GM06990 (cell line): ENCODE data around the gene DPP7.

Source experiments
- DNase-seq: peaks from one replicate; pipeline ENCODE4 v3.0.0-alpha.2; 2011; ENCODE audit not compliant: insufficient read length; ENCODE audit errors: extremely low read depth
- H3K27me3 ChIP-seq: replicated peaks from 2 replicates; pipeline ENCODE4 v1.6.0; 2011; ENCODE audit warnings: low read length; ENCODE audit not compliant: control insufficient read depth, insufficient read depth
- H3K36me3 ChIP-seq: 2 replicates; pipeline ENCODE4 v1.5.1; 2011; ENCODE audit warnings: low read length; ENCODE audit not compliant: control insufficient read depth, insufficient read depth
- H3K4me3 ChIP-seq: replicated peaks from 2 replicates; pipeline ENCODE4 v1.5.1; 2011; ENCODE audit warnings: low read depth, mild to moderate bottlenecking, control low read depth, low read length
- TF ChIP-seq, protein P1 (sequence below): IDR thresholded peaks from 2 replicates; pipeline ENCODE4 v1.5.1; 2011; ENCODE audit warnings: low read length, control low read depth, mild to moderate bottlenecking, inconsistent platforms; ENCODE audit not compliant: insufficient read depth, poor library complexity, severe bottlenecking

Gene DPP7

DNA sequence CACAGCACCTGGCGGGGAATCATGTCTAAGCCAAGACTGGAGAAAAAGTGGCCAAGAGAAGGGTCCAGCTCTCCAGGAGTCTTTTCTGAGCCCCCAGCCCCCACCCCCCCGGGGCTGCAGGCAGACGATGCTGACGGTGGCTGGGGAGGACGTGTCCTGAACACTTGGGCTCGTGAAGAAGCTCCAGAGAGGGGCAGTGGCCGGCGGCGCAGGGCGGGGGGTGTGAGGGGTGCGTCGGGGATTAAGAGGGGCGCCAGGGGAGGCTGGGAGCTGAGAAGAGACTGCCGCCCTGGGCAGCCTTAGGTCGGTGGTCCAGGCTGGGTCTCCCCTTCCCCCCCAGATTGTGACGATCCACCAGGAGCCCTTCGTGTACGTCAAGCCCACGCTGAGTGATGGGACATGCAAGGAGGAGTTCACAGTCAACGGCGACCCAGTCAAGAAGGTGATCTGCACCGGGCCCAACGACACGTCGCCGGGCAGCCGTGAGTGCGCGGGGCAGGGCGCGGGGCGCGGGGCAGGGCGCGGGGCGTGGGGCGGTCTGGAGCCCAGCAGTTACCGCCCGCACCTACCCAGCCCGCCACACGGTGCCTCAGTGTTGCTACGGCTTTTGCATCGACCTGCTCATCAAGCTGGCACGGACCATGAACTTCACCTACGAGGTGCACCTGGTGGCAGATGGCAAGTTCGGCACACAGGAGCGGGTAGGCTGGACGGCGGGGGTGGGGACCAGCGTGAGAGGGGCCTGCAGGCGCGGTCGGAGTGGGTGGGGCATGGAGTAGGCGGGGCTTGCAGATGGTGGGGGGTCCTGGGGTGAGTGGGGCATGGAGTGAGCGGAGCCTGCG lies 46.4 kb upstream of the DPP7 start:
- TF ChIP-seq, protein P1, sequence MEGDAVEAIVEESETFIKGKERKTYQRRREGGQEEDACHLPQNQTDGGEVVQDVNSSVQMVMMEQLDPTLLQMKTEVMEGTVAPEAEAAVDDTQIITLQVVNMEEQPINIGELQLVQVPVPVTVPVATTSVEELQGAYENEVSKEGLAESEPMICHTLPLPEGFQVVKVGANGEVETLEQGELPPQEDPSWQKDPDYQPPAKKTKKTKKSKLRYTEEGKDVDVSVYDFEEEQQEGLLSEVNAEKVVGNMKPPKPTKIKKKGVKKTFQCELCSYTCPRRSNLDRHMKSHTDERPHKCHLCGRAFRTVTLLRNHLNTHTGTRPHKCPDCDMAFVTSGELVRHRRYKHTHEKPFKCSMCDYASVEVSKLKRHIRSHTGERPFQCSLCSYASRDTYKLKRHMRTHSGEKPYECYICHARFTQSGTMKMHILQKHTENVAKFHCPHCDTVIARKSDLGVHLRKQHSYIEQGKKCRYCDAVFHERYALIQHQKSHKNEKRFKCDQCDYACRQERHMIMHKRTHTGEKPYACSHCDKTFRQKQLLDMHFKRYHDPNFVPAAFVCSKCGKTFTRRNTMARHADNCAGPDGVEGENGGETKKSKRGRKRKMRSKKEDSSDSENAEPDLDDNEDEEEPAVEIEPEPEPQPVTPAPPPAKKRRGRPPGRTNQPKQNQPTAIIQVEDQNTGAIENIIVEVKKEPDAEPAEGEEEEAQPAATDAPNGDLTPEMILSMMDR, result no peak
- Histone ChIP-seq H3K4me3 (no peak overlapping the region), H3K27me3 (no peaks in the 10 kb centered on the region), H3K36me3 (no peaks in the 10 kb centered on the region)
- DNase-seq, result no peak

DNA sequence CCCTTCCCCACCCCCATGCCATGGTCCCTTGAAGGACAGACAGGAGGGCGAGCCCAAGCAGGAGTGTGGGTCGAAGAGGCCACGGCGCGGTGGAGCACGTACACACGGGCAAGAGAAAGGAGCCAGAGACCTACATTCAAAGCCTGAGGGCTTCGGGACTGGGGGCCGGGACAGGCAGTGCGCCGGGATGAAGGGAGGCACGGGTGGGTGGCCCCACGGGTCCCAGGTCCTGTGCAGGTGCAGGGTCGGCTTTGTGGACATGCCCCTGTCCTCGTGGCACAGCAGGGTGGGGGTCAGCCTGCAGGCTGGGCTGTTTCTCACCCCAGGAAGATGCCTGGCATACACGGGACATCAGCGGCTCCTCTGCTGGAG lies 45.5 kb upstream of the DPP7 start:
- DNase-seq, result no peak
- H3K4me3 ChIP-seq, result no peak overlapping the region
- TF ChIP-seq, protein P1, result no peak
- H3K27me3 ChIP-seq, result no peaks in the 10 kb centered on the region
- no peaks in the 10 kb centered on the region for H3K36me3 ChIP-seq

DNA sequence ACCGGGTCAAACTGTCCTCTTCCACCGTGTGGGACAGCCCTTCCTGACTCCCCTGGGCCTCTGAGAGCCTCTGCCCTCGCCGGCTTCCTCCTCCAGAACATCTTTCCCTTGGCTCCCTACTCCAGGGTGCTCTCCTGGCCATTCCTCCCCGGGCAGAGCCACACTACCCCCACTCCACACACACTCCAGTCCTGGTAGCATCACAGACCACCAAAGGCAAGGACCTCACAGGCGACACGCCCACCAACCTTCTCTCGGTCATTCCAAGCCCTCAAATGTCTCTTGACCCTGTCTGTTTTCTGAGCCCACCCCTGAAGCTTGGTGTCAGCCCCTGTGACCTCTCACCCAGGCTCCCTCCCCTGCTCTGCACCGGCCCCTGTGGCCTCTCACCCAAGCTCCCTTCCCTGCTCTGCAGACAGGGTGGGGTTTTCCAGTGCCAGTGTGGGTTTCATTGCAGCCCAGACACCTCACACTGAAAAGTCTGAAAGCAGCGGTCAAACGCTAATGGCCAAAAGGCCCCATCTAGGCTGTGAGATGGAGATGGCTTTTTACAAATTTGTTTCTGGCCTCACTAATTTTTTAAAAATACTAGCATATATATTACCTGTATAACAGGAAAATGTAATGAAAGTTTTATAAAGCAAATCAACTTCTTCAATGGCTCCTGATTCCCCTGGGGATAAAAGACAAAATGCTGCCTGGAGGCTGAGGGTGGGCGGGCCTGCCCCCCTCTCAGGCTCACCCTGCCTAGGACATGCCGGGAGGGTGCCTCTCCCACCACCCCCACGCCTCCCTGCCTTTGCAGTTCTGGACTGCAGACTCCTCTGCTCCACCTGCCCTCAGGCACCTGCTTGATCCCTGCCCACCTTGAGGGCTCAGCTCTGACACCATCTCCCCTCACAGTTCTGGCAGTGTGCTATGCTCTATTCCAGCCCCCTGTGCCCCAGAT lies 44.8 kb upstream of the DPP7 start:
- Histone ChIP-seq H3K27me3 (no peaks in the 10 kb centered on the region), H3K36me3 (no peaks in the 10 kb centered on the region), H3K4me3 (no peak overlapping the region)
- TF ChIP-seq, protein P1, result no peak
- no peak for DNase-seq

DNA sequence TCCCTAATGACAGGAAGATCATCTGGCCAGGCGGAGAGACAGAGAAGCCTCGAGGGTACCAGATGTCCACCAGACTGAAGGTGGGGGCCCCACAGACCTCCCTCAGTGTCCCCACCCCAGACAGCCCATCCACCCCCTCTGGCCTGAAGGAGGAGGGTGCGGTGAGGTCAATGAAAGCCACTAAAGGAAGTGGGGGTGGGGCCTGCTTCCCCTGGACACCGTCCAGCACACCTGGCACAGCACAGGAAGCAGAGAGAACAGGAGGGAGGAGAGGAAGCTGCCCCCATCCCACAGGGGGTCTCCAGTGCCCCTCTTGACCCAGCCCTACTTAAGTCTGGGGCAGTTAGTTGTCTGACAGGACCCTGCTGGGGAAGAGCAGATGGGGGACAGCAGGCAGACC lies 44.1 kb upstream of the DPP7 start:
- no peak for DNase-seq
- no peaks in the 10 kb centered on the region for H3K27me3 ChIP-seq
- TF ChIP-seq, protein P1, result no peak
- H3K36me3 ChIP-seq, result no peaks in the 10 kb centered on the region
- H3K4me3 ChIP-seq, result no peak overlapping the region

DNA sequence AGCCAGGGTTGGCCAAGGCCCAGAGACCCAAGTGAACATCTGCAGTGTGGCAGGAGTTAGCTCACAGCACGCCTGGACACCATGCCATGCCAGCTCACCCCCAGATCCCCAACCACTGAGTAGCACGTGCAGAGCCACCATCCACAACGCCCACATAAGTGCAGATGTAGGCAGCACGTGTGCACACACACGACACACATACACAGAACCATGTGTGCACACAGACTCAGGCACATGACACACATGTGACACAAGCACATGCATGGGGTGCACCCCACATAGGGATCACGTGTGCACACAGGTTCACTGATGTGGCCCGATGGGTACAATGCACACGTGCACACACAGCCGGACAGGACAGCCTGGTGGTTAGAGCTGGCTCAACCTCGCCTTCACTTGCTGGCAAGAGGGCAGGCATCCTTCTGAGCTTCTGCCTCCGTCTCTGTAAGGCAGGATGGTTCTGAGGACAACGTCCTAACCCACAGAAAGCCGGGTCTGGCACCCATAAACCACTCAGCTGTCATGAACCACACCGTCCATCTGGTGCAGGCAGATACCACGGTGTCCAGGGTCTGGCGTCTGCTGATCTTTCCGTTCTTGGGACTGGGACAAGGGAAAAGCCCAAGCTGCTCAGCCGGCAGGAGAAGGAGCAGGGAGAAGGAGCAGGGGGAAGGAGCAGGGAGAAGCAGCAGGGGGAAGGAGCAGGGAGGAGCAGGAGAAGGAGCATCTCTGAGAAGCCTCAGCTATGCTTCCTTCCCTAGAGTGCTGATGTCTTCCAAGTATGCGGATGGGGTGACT lies 43.3 kb upstream of the DPP7 start:
- Histone ChIP-seq H3K36me3 (no peaks in the 10 kb centered on the region), H3K27me3 (no peaks in the 10 kb centered on the region), H3K4me3 (no peak overlapping the region)
- DNase-seq, result no peak
- TF ChIP-seq, protein P1, result no peak
